ENCODE data around the gene SIN3B.

SIN3B gene

GRCh38 chr19:16889883-16890460, 60.8 kb downstream of the SIN3B start:
- DNase-seq (ENCODE audit: low spot score) = no peak

GRCh38 chr19:16890461-16891184, 61.4 kb downstream of the SIN3B start:
- DNase-seq (ENCODE audit: low spot score) = no peak

- no peak for DNase-seq (ENCODE audit: low spot score)
Observed at GRCh38 chr19:16891696-16892382, 62.6 kb downstream of the SIN3B start.

- DNase-seq (ENCODE audit: low spot score) = no peak
Observed at GRCh38 chr19:16892436-16892835, 63.2 kb downstream of the SIN3B start.

- no peak for DNase-seq (ENCODE audit: low spot score)
Observed at GRCh38 chr19:16892868-16893685, 63.9 kb downstream of the SIN3B start.

GRCh38 chr19:16893686-16893989, 64.4 kb downstream of the SIN3B start:
- peak; percentile 73 for DNase-seq (ENCODE audit: low spot score)

GRCh38 chr19:16894080-16894479, 64.9 kb downstream of the SIN3B start:
- DNase-seq (ENCODE audit: low spot score) = peak; percentile 46

GRCh38 chr19:16895467-16896145, 66.4 kb downstream of the SIN3B start:
- DNase-seq (ENCODE audit: low spot score) = no peak

- DNase-seq (ENCODE audit: low spot score) = no peak
Observed at GRCh38 chr19:16896146-16897028, 67.2 kb downstream of the SIN3B start.

- peak; percentile 97 for DNase-seq (ENCODE audit: low spot score)
Observed at GRCh38 chr19:16897029-16897855, 68.0 kb downstream of the SIN3B start.

- DNase-seq (ENCODE audit: low spot score) = peak; percentile 45
Observed at GRCh38 chr19:16897856-16898161, 68.6 kb downstream of the SIN3B start.

- DNase-seq (ENCODE audit: low spot score) = no peak
Observed at GRCh38 chr19:16898361-16899015, 69.3 kb downstream of the SIN3B start.

GRCh38 chr19:16899566-16900075, 70.4 kb downstream of the SIN3B start:
- peak; percentile 66 for DNase-seq (ENCODE audit: low spot score)

- no peak for DNase-seq (ENCODE audit: low spot score)
Observed at GRCh38 chr19:16901491-16902175, 72.4 kb downstream of the SIN3B start.

- no peak for DNase-seq (ENCODE audit: low spot score)
Observed at GRCh38 chr19:16902545-16902944, 73.3 kb downstream of the SIN3B start.

GRCh38 chr19:16903347-16903746, 74.1 kb downstream of the SIN3B start:
- no peak for DNase-seq (ENCODE audit: low spot score)

GRCh38 chr19:16904599-16904998, 75.4 kb downstream of the SIN3B start:
- DNase-seq (ENCODE audit: low spot score) = no peak

- no peak for DNase-seq (ENCODE audit: low spot score)
Observed at GRCh38 chr19:16908759-16909158, 79.6 kb downstream of the SIN3B start.

- no peak for DNase-seq (ENCODE audit: low spot score)
Observed at GRCh38 chr19:16911046-16911445, 81.8 kb downstream of the SIN3B start.

Measured in germinal center (tissue), 1 donor.